SK-N-SH (cell line): ENCODE measurements around the gene MGST1. TPM values are rescaled to one million over a fixed set of nuclear protein-coding genes. Genes with fewer than 3 reads are reported as not detected.

ENCODE experiments used
- CTCF ChIA-PET: fragments of 300-600, 350-600 bp; formaldehyde crosslinking; extraction: SDS; loops from one replicate; lab custom pipeline; 2021; lab: Yijun Ruan, JAX
- POLR2A ChIA-PET: fragments of 350-600 bp; sonication (Branson Sonifier 250); formaldehyde crosslinking; extraction: SDS; loops from one replicate; lab custom pipeline; 2020; ENCODE audit warnings: antibody characterized with exemption, inconsistent platforms; lab: Yijun Ruan, JAX
- DNase-seq: peaks from one replicate; pipeline ENCODE4 v3.0.0; 2012
- H2AFZ ChIP-seq: fragments of 200-600 bp; sonication (generic); 2 replicates; pipeline ENCODE4 v1.8.1; 2016; ENCODE audit warnings: antibody characterized with exemption, mild to moderate bottlenecking, low read depth
- H3F3A ChIP-seq: fragments of 200-600 bp; sonication (generic); replicated peaks from 2 replicates; pipeline ENCODE3; 2016; ENCODE audit warnings: antibody characterized with exemption, mild to moderate bottlenecking; ENCODE audit not compliant: insufficient read depth
- H3K27ac ChIP-seq, 2 experiments: fragments of 200-500 bp in 1 of 2; fragments of 200-600 bp in 1 of 2; sonication (Bioruptor generic) in 1 of 2; sonication (generic), shearing (Covaris generic) in 1 of 2; 2 replicates each; pipeline versions ENCODE4 v1.5.1 to v1.6.1; 2014 to 2016; ENCODE audit warnings: low read depth in 2 of 2, inconsistent platforms in 1 of 2, low read length in 1 of 2, mild to moderate bottlenecking in 1 of 2, mixed read lengths in 1 of 2
- H3K27me3 ChIP-seq: fragments of 200-600 bp; sonication (generic), shearing (Covaris generic); 2 replicates; pipeline ENCODE4 v1.6.1; 2016; ENCODE audit warnings: mixed run types; ENCODE audit not compliant: insufficient read depth
- H3K36me3 ChIP-seq, 2 experiments: fragments of 200-500 bp in 1 of 2; fragments of 200-600 bp in 1 of 2; sonication (Bioruptor generic) in 1 of 2; sonication (generic) in 1 of 2; replicated peaks in 1 of 2; 2 replicates each; pipeline versions ENCODE3 to v1.5.1; 2014 to 2016; ENCODE audit warnings: low read length in 1 of 2, mild to moderate bottlenecking in 1 of 2; ENCODE audit not compliant: insufficient read depth in 2 of 2, control insufficient read depth in 1 of 2
- H3K4me1 ChIP-seq, 2 experiments: fragments of 200-500 bp in 1 of 2; fragments of 200-600 bp in 1 of 2; sonication (Bioruptor generic) in 1 of 2; sonication (generic), shearing (Covaris generic) in 1 of 2; 2 replicates each; pipeline versions ENCODE4 v1.5.1 to v1.6.1; 2014 to 2016; ENCODE audit warnings: low read depth in 1 of 2, low read length in 1 of 2, mixed run types in 1 of 2; ENCODE audit not compliant: insufficient read depth in 2 of 2, control insufficient read depth in 1 of 2
- H3K4me2 ChIP-seq: fragments of 200-600 bp; sonication (generic), shearing (Covaris generic); 2 replicates; pipeline ENCODE4 v1.6.1; 2017; ENCODE audit warnings: mixed run types
- H3K4me3 ChIP-seq, 2 experiments: fragments of 200-500 bp in 1 of 2; fragments of 200-600 bp in 1 of 2; sonication (Bioruptor generic) in 1 of 2; sonication (generic), shearing (Covaris generic) in 1 of 2; 2 replicates each; pipeline versions ENCODE4 v1.5.1 to v1.8.1; 2014 to 2016; ENCODE audit warnings: low read depth in 2 of 2, inconsistent platforms in 1 of 2, low read length in 1 of 2, mild to moderate bottlenecking in 1 of 2, mixed read lengths in 1 of 2, moderate library complexity in 1 of 2
- H3K79me2 ChIP-seq: fragments of 200-600 bp; sonication (generic); 2 replicates; pipeline ENCODE4 v1.8.1; 2017; ENCODE audit warnings: mild to moderate bottlenecking; ENCODE audit not compliant: insufficient read depth
- H3K9ac ChIP-seq: fragments of 200-600 bp; sonication (generic); 2 replicates; pipeline ENCODE4 v1.6.1; 2017; ENCODE audit warnings: mixed run types
- H3K9me2 ChIP-seq: fragments of 200-600 bp; sonication (generic); 2 replicates; pipeline ENCODE4 v1.6.1; 2017; ENCODE audit warnings: mixed run types
- H3K9me3 ChIP-seq: fragments of 200-600 bp; sonication (generic); 2 replicates; pipeline ENCODE4 v1.6.1; 2017; ENCODE audit warnings: mixed run types, mild to moderate bottlenecking, moderate library complexity
- H4K20me1 ChIP-seq: fragments of 200-600 bp; sonication (generic); 2 replicates; pipeline ENCODE4 v1.6.1; 2017; ENCODE audit warnings: mild to moderate bottlenecking, mixed run types; ENCODE audit not compliant: insufficient read depth
- CHD2 ChIP-seq: fragments of 150-350 bp; IDR thresholded peaks from 2 replicates; pipeline ENCODE4 v1.6.1; 2018; ENCODE audit warnings: low read length; ENCODE audit not compliant: partially characterized antibody
- CTCF ChIP-seq: fragments of 200-600 bp; sonication (generic); IDR thresholded peaks from 2 replicates; pipeline ENCODE4 v1.6.1; 2017; ENCODE audit warnings: antibody characterized with exemption, mild to moderate bottlenecking, moderate library complexity
- EP300 ChIP-seq, 2 experiments: IDR thresholded peaks; 2 replicates each; pipeline versions ENCODE4 v1.4.0 to v1.6.1; 2012; ENCODE audit warnings: borderline replicate concordance in 1 of 2, low read depth in 1 of 2, low read length in 1 of 2
- EZH2phosphoT487 ChIP-seq: fragments of 200-600 bp; sonication (generic); IDR thresholded peaks from 2 replicates; pipeline ENCODE4 v1.6.1; 2017; ENCODE audit warnings: low read depth, mixed run types, mild to moderate bottlenecking, antibody characterized with exemption, moderate library complexity, borderline replicate concordance
- FOSL2 ChIP-seq: IDR thresholded peaks from 2 replicates; pipeline ENCODE4 v1.4.0; 2012; ENCODE audit warnings: low read depth, mild to moderate bottlenecking, moderate library complexity, borderline replicate concordance
- FOXJ3 ChIP-seq: sonication (generic); formaldehyde crosslinking; IDR thresholded peaks from 2 replicates; pipeline ENCODE4 v1.5.1; 2020; ENCODE audit warnings: mild to moderate bottlenecking, missing genetic modification reagents
- FOXM1 ChIP-seq: IDR thresholded peaks from 2 replicates; pipeline ENCODE4 v1.4.0; 2012; ENCODE audit warnings: low read depth, mild to moderate bottlenecking
- GABPA ChIP-seq: IDR thresholded peaks from 2 replicates; pipeline ENCODE4 v1.4.0; 2012; ENCODE audit warnings: low read depth, mild to moderate bottlenecking
- GATA2 ChIP-seq: sonication (generic); formaldehyde crosslinking; IDR thresholded peaks from 2 replicates; pipeline ENCODE4 v1.5.0; 2020; ENCODE audit warnings: mild to moderate bottlenecking, missing genetic modification reagents
- MAX ChIP-seq: IDR thresholded peaks from 2 replicates; pipeline ENCODE4 v1.4.0; 2012; ENCODE audit warnings: low read depth
- MEF2A ChIP-seq: IDR thresholded peaks from 2 replicates; pipeline ENCODE4 v1.4.0; 2012; ENCODE audit warnings: low read depth, borderline replicate concordance
- MXI1 ChIP-seq: IDR thresholded peaks from 2 replicates; pipeline ENCODE4 v1.6.1; 2012; ENCODE audit warnings: mild to moderate bottlenecking, low read depth, low read length, improper control_type of control experiment
- NFIC ChIP-seq: IDR thresholded peaks from 2 replicates; pipeline ENCODE4 v1.4.0; 2012; ENCODE audit warnings: borderline replicate concordance
- NRF1 ChIP-seq: IDR thresholded peaks from 2 replicates; pipeline ENCODE4 v1.6.1; 2012; ENCODE audit warnings: low read depth, mild to moderate bottlenecking, low read length
- POLR2AphosphoS5 ChIP-seq: IDR thresholded peaks from 2 replicates; pipeline ENCODE4 v1.6.1; 2012; ENCODE audit warnings: low read depth, low read length
- RAD21 ChIP-seq: IDR thresholded peaks from 2 replicates; pipeline ENCODE4 v1.6.1; 2012; ENCODE audit warnings: mild to moderate bottlenecking, low read length
- RFX5 ChIP-seq: IDR thresholded peaks from 2 replicates; pipeline ENCODE4 v1.6.1; 2012; ENCODE audit warnings: mild to moderate bottlenecking, improper control_type of control experiment, low read length
- RXRA ChIP-seq: IDR thresholded peaks from 2 replicates; pipeline ENCODE4 v1.4.0; 2012; ENCODE audit warnings: low read depth, mild to moderate bottlenecking, borderline replicate concordance
- SMC3 ChIP-seq: IDR thresholded peaks from 2 replicates; pipeline ENCODE4 v1.6.1; 2012; ENCODE audit warnings: low read depth, low read length, improper control_type of control experiment
- TAF1 ChIP-seq: IDR thresholded peaks from 2 replicates; pipeline ENCODE4 v1.6.1; 2012; ENCODE audit warnings: low read depth, mild to moderate bottlenecking, low read length, moderate library complexity, borderline replicate concordance
- TCF12 ChIP-seq: IDR thresholded peaks from 2 replicates; pipeline ENCODE4 v1.4.0; 2012
- USF2 ChIP-seq: fragments of 150-350 bp; IDR thresholded peaks from 2 replicates; pipeline ENCODE4 v1.6.1; 2017; ENCODE audit warnings: antibody characterized with exemption, low read length, low read depth, borderline replicate concordance
- YY1 ChIP-seq: IDR thresholded peaks from 2 replicates; pipeline ENCODE4 v1.4.0; 2012; ENCODE audit warnings: low read depth, mild to moderate bottlenecking
- ZBTB33 ChIP-seq: IDR thresholded peaks from 2 replicates; pipeline ENCODE4 v1.4.0; 2012; ENCODE audit warnings: low read depth, borderline replicate concordance
- WGBS: methylation state at CpG from one replicate; pipeline ENCODE4 v1.1.6; 2017; ENCODE audit warnings: low lambda C conversion rate; 5-methylcytosine and 5-hydroxymethylcytosine counted together
- polyA plus RNA-seq, 3 experiments: library from polyadenylated mRNA; depleted of rRNA; stranded (reverse); fragments of >200 nt; gene quantifications; 2 replicates each; pipeline ENCODE4 v1.2.3, GENCODE V29; 2012

MGST1 gene
- polyA plus RNA-seq, 1 of the 3 experiments (the other 2 are of a cell fraction), result 4.8 TPM

GRCh38 chr12:16329594-16329993 lies 17.9 kb upstream of the MGST1 start:
- Histone ChIP-seq H3F3A (no peaks in the 10 kb centered on the region), H2AFZ (no peak overlapping the region), H3K79me2 (no peaks in the 10 kb centered on the region), H3K27me3 (no peaks in the 10 kb centered on the region), H3K9ac (no peak overlapping the region), H3K36me3 (no peaks in the 10 kb centered on the region), H3K4me2 (no peak overlapping the region), H4K20me1 (no peaks in the 10 kb centered on the region), H3K27ac (no peak overlapping the region), H3K4me3 (no peak overlapping the region), H3K9me2 (no peaks in the 10 kb centered on the region), H3K4me1 (no peaks in the 10 kb centered on the region), H3K9me3 (no peaks in the 10 kb centered on the region)
- ChIA-PET CTCF (no interaction called here), POLR2A (no interaction called here)
- no peak for DNase-seq
- TF ChIP-seq YY1, result no peak
- TF ChIP-seq NFIC, result no peak
- no peak for TF ChIP-seq SMC3
- no peak for TF ChIP-seq EZH2phosphoT487
- TF ChIP-seq TAF1, result no peak
- TF ChIP-seq CHD2, result no peak
- no peak for TF ChIP-seq MEF2A
- TF ChIP-seq GABPA, result no peak
- TF ChIP-seq FOXJ3 (CRISPR knock-in tag), result no peak
- no peak for TF ChIP-seq RAD21
- no peak for TF ChIP-seq NRF1
- TF ChIP-seq TCF12, result no peak
- TF ChIP-seq CTCF, result no peak
- 7% methylated on average over 2 of the region's 2 CpGs for WGBS

- Histone ChIP-seq H3K4me1 (no peaks in the 10 kb centered on the region), H4K20me1 (no peaks in the 10 kb centered on the region), H3F3A (no peaks in the 10 kb centered on the region), H3K36me3 (no peaks in the 10 kb centered on the region), H3K79me2 (no peaks in the 10 kb centered on the region), H3K27ac (no peak overlapping the region), H3K9me3 (no peaks in the 10 kb centered on the region), H3K4me3 (no peak overlapping the region), H3K9me2 (no peaks in the 10 kb centered on the region), H3K27me3 (no peaks in the 10 kb centered on the region), H3K4me2 (no peak overlapping the region), H3K9ac (no peak overlapping the region), H2AFZ (no peak overlapping the region)
- 6% methylated on average over 4 of the region's 4 CpGs for WGBS
- ChIA-PET POLR2A (no interaction called here), CTCF (no interaction called here)
- no peak for DNase-seq
- TF ChIP-seq RAD21, result no peak
- no peak for TF ChIP-seq FOSL2
- TF ChIP-seq RXRA, result no peak
- no peak for TF ChIP-seq GATA2 (CRISPR knock-in tag)
- TF ChIP-seq FOXJ3 (CRISPR knock-in tag), result no peak
- no peak for TF ChIP-seq YY1
- TF ChIP-seq EP300 (IDR thresholded peaks at IDR 0.05; ENCODE audit: borderline replicate concordance in 1 of 2, low read depth in 1 of 2, low read length in 1 of 2), result no peak
- TF ChIP-seq FOXM1, result no peak
- no peak for TF ChIP-seq SMC3
- no peak for TF ChIP-seq USF2
- no peak for TF ChIP-seq MXI1
- TF ChIP-seq POLR2AphosphoS5, result no peak
- TF ChIP-seq EZH2phosphoT487, result no peak
- TF ChIP-seq MAX, result no peak
- TF ChIP-seq ZBTB33, result no peak
- no peak for TF ChIP-seq RFX5
Measured at GRCh38 chr12:16330560-16330959, 16.9 kb upstream of the MGST1 start.
